Endothelial cell of umbilical vein (primary cell): Measurements from ENCODE around the gene GAL3ST1. TPM values are rescaled to one million over a fixed set of nuclear protein-coding genes. Genes with fewer than 3 reads are reported as not detected.
A peak's percentile ranks its signal among the peaks of the same experiment; 100 is the strongest.
"Not testable (repeated sequence)": the region's sequence is repeated elsewhere in the genome, so short reads cannot be mapped to it uniquely, and the experiment has no call there.

Experiments used
- BruUV-seq: library from RNA; stranded (reverse); fragments of 400-500 nt; replicated peaks from 2 replicates; lab custom pipeline; 2021; lab: Mats Ljungman, UMichigan
- CTCF ChIA-PET: fragments of 300-600, 350-600 bp; sonication (Branson Sonifier 250); formaldehyde crosslinking; loops from one replicate; lab custom pipeline; 2021; ENCODE audit warnings: antibody characterized with exemption, inconsistent platforms; lab: Charles Lee
- POLR2A ChIA-PET: fragments of 300-600, 350-600 bp; sonication (Branson Sonifier 250); formaldehyde crosslinking; loops from one replicate; lab custom pipeline; 2021; ENCODE audit warnings: antibody characterized with exemption, inconsistent platforms; lab: Charles Lee
- DNase-seq: peaks from one replicate; pipeline ENCODE4 v3.0.0-alpha.2; 2011; ENCODE audit warnings: low read depth, low spot score
- FAIRE-seq: peaks from 2 replicates; lab custom pipeline; 2011; peaks lifted over from hg19 to GRCh38; lab: Jason Lieb, UNC
- H2AFZ ChIP-seq: 2 replicates; pipeline ENCODE4 v1.6.0; 2012; ENCODE audit warnings: low read depth, low read length, control low read depth, inconsistent platforms
- H3K27ac ChIP-seq: 2 replicates; pipeline ENCODE4 v1.5.1; 2011; ENCODE audit warnings: low read depth, mild to moderate bottlenecking, control low read depth, low read length, moderate library complexity; ENCODE audit not compliant: insufficient read depth
- H3K27me3 ChIP-seq, 2 experiments: 2 replicates each; pipeline versions ENCODE4 v1.6.0 to v1.6.1; 2011; ENCODE audit warnings: low read length in 2 of 2, mixed read lengths in 1 of 2; ENCODE audit not compliant: control insufficient read depth in 2 of 2, insufficient read depth in 2 of 2
- H3K36me3 ChIP-seq, 2 experiments: 2 replicates in 1 of 2; 3 replicates in 1 of 2; pipeline ENCODE4 v1.5.1; 2011; ENCODE audit warnings: low read length in 2 of 2, mild to moderate bottlenecking in 1 of 2, moderate library complexity in 1 of 2; ENCODE audit not compliant: control insufficient read depth in 2 of 2, insufficient read depth in 2 of 2; ENCODE audit errors: extremely low read depth in 1 of 2
- H3K4me1 ChIP-seq: 3 replicates; pipeline ENCODE4 v1.5.1; 2011; ENCODE audit warnings: mild to moderate bottlenecking, low read length; ENCODE audit not compliant: control insufficient read depth, insufficient read depth; ENCODE audit errors: extremely low read depth
- H3K4me2 ChIP-seq: 2 replicates; pipeline ENCODE4 v1.6.1; 2011; ENCODE audit warnings: low read length, control low read depth, mixed read lengths; ENCODE audit not compliant: insufficient read depth
- H3K4me3 ChIP-seq, 3 experiments: fragments of 200-600 bp in 1 of 3; sonication (generic), shearing (Covaris generic) in 1 of 3; replicated peaks in 1 of 3; 2 replicates each; pipeline ENCODE4 v1.5.1; 2011 to 2016; ENCODE audit warnings: control low read depth in 3 of 3, low read length in 3 of 3, mild to moderate bottlenecking in 2 of 3, inconsistent platforms in 1 of 3, low read depth in 1 of 3, moderate library complexity in 1 of 3; ENCODE audit not compliant: insufficient read depth in 1 of 3
- H3K79me2 ChIP-seq: 2 replicates; pipeline ENCODE4 v1.6.0; 2012; ENCODE audit warnings: low read length, inconsistent platforms; ENCODE audit not compliant: control insufficient read depth, insufficient read depth
- H3K9ac ChIP-seq: replicated peaks from 2 replicates; pipeline ENCODE3; 2011; ENCODE audit warnings: low read length, control low read depth; ENCODE audit not compliant: insufficient read depth; ENCODE audit errors: extremely low read depth
- H3K9me1 ChIP-seq: replicated peaks from 3 replicates; pipeline ENCODE4 v1.6.0; 2011; ENCODE audit warnings: mild to moderate bottlenecking, low read length; ENCODE audit not compliant: control insufficient read depth, insufficient read depth; ENCODE audit errors: extremely low read depth
- H3K9me3 ChIP-seq: replicated peaks from 2 replicates; pipeline ENCODE4 v1.5.1; 2012; ENCODE audit warnings: low read length, inconsistent platforms; ENCODE audit not compliant: control insufficient read depth, insufficient read depth
- H4K20me1 ChIP-seq: replicated peaks from 2 replicates; pipeline ENCODE3; 2011; ENCODE audit warnings: mild to moderate bottlenecking, low read length; ENCODE audit not compliant: control insufficient read depth, insufficient read depth; ENCODE audit errors: extremely low read depth
- EZH2 ChIP-seq: IDR thresholded peaks from 2 replicates; pipeline ENCODE4 v1.6.1; 2012; ENCODE audit warnings: borderline replicate concordance, low read depth, mild to moderate bottlenecking, moderate library complexity, low read length, inconsistent platforms; ENCODE audit not compliant: severe bottlenecking
- FOS ChIP-seq: IDR thresholded peaks from 2 replicates; pipeline ENCODE4 v1.6.1; 2011; ENCODE audit warnings: mild to moderate bottlenecking, low read length, moderate library complexity, borderline replicate concordance; ENCODE audit not compliant: insufficient read depth
- GATA2 ChIP-seq: IDR thresholded peaks from 2 replicates; pipeline ENCODE4 v1.7.0; 2011; ENCODE audit warnings: low read depth, mild to moderate bottlenecking, moderate library complexity, mixed read lengths, low read length; ENCODE audit not compliant: insufficient read length, insufficient read depth
- JUN ChIP-seq: IDR thresholded peaks from 2 replicates; pipeline ENCODE4 v1.6.1; 2011; ENCODE audit warnings: borderline replicate concordance, low read depth; ENCODE audit not compliant: insufficient read length, insufficient read depth
- MYC ChIP-seq: IDR thresholded peaks from one replicate; pipeline ENCODE4 v1.6.1; 2011; ENCODE audit warnings: mild to moderate bottlenecking, low read depth, low read length
- POLR2A ChIP-seq: IDR thresholded peaks from 2 replicates; pipeline ENCODE4 v1.6.1; 2012; ENCODE audit warnings: low read depth, mild to moderate bottlenecking, control low read depth, low read length
- POLR2AphosphoS5 ChIP-seq: IDR thresholded peaks from 2 replicates; pipeline ENCODE4 v1.6.1; 2012; ENCODE audit warnings: low read depth, mild to moderate bottlenecking, control low read depth, low read length, moderate library complexity; ENCODE audit not compliant: insufficient read depth
- dilution Hi-C: fragments of 300-500 bp; cut with MboI; formaldehyde crosslinking; loops from one replicate; pipeline ENCODE4 v1.15.0; 2019; ENCODE audit warnings: low sequenced_read_pairs; ENCODE audit not compliant: extremely low pct_ligation_motif_present
- intact Hi-C: fragments of 100-400 bp; cut with micrococcal nuclease; formaldehyde crosslinking; loops from one replicate; pipeline ENCODE4 v1.10.0; 2022
- polyA plus RNA-seq, 4 experiments: library from polyadenylated mRNA; depleted of rRNA in 3 of 4; stranded (reverse) in 3 of 4; unstranded in 1 of 4; fragments of >200 nt; gene quantifications; 2 replicates each; pipeline versions ENCODE4 v1.2.1 to v1.2.3, GENCODE V29; 2011 to 2012; ENCODE audit warnings: missing spikeins in 1 of 4
- total RNA-seq: library from RNA; stranded (reverse); gene quantifications from 2 replicates; pipeline ENCODE4 v1.2.3, GENCODE V29; 2021

GAL3ST1 gene
- total and polyA plus RNA-seq, 2 donors (not counting 3 experiments of a cell fraction or from before 2014, with no cell fraction given): not detected

DNA sequence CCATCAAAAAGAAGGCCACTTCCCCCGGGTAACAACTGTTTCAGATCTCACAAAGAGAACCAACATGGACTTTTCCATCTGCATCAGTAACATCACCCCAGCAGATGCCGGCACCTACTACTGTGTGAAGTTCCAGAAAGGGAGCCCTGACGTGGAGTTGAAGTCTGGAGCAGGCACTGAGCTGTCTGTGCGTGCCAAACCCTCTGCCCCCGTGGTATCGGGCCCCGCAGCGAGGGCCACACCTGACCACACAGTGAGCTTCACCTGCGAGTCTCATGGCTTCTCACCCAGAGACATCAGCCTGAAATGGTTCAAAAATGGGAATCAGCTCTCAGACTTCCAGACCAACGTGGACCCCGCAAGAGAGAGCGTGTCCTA lies 31.7 kb downstream of the GAL3ST1 start:
- intact Hi-C loops (no loop called here), dilution Hi-C loops (no loop called here)
- BruUV-seq: no TSS peak
- H3K4me3 ChIP-seq: no peak overlapping the region
- H4K20me1 ChIP-seq: no peaks in the 10 kb centered on the region
- ChIA-PET POLR2A (no interaction called here), CTCF (interaction anchor here (1.0 kb wide), 1 partner anchor 58 kb away, joined by 3 read pairs; no protein-coding TSS in a partner anchor)
- H3K4me2 ChIP-seq: peak overlapping the region; percentile 39
- H3K4me1 ChIP-seq: no peaks in the 10 kb centered on the region
- H2AFZ ChIP-seq: no peak overlapping the region
- DNase-seq (no peak), FAIRE-seq (no peak)
- H3K27me3 ChIP-seq: peaks cover 15 to 17% of the 10 kb centered on the region in 2 experiments
- no peak overlapping the region for H3K9ac ChIP-seq
- H3K36me3 ChIP-seq: no peaks in the 10 kb centered on the region
- TF ChIP-seq POLR2A: no peak
- TF ChIP-seq FOS: no peak
- no peak for TF ChIP-seq MYC
- peak; percentile 44 for TF ChIP-seq EZH2
- no peak overlapping the region for H3K27ac ChIP-seq
- no peaks in the 10 kb centered on the region for H3K79me2 ChIP-seq
- H3K9me3 ChIP-seq: no peaks in the 10 kb centered on the region
- no peaks in the 10 kb centered on the region for H3K9me1 ChIP-seq

GRCh38 chr22:30541961-30542810 lies 32.3 kb downstream of the GAL3ST1 start:
- H3K4me1 ChIP-seq: no peaks in the 10 kb centered on the region
- BruUV-seq: no TSS peak
- intact Hi-C loops: no loop called here
- no peak for TF ChIP-seq JUN
- TF ChIP-seq EZH2: peak; percentile 84
- TF ChIP-seq MYC: no peak
- no peak for TF ChIP-seq POLR2A
- no peak for TF ChIP-seq POLR2AphosphoS5
- no peak for TF ChIP-seq GATA2
- peaks cover 14 to 15% of the 10 kb centered on the region in 2 experiments for H3K27me3 ChIP-seq
- H4K20me1 ChIP-seq: no peaks in the 10 kb centered on the region
- H3K4me2 ChIP-seq: peak overlapping the region; percentile 39
- no peaks in the 10 kb centered on the region for H3K36me3 ChIP-seq
- H2AFZ ChIP-seq: peak overlapping the region; percentile 58
- no peak overlapping the region for H3K27ac ChIP-seq
- no peaks in the 10 kb centered on the region for H3K79me2 ChIP-seq
- no peak overlapping the region for H3K9ac ChIP-seq
- no peaks in the 10 kb centered on the region for H3K9me1 ChIP-seq
- POLR2A ChIA-PET: interaction anchor here (0.5 kb wide), 1 partner anchor 42 kb away, joined by 4 read pairs; no protein-coding TSS in a partner anchor
- H3K4me3 ChIP-seq: peak overlapping the region in 1 of 3 experiments; percentile 10
- DNase-seq: no peak
- peak; percentile 54 for FAIRE-seq
- H3K9me3 ChIP-seq: no peaks in the 10 kb centered on the region
- CTCF ChIA-PET: interaction anchor here (1.0 to 1.1 kb wide), 2 partner anchors 10 to 57 kb away, joined by 3 read pairs; no protein-coding TSS in a partner anchor
- dilution Hi-C loops: no loop called here

GRCh38 chr22:30541511-30541910 lies 33.0 kb downstream of the GAL3ST1 start:
- H3K9ac ChIP-seq, H3K4me3 ChIP-seq, H3K4me1 ChIP-seq, H3K36me3 ChIP-seq, H3K9me3 ChIP-seq, H3K27ac ChIP-seq, H3K79me2 ChIP-seq, H3K4me2 ChIP-seq, FAIRE-seq, DNase-seq, H4K20me1 ChIP-seq, H2AFZ ChIP-seq, dilution Hi-C loops, H3K9me1 ChIP-seq, intact Hi-C loops, BruUV-seq: not testable (repeated sequence)
- ChIA-PET POLR2A (interaction anchor here (0.5 to 0.7 kb wide), 2 partner anchors 41 to 60 kb away, joined by 4 read pairs; no protein-coding TSS in a partner anchor), CTCF (interaction anchor here (0.7 to 1.1 kb wide), 3 partner anchors 10 to 70 kb away, joined by 3 read pairs; partner anchors contain the start of gene SEC14L3)
- H3K27me3 ChIP-seq: peaks cover 14 to 15% of the 10 kb centered on the region in 2 experiments
